ENCODE results near the gene COQ8A. TPM values are rescaled to one million over a fixed set of nuclear protein-coding genes. Genes with fewer than 3 reads are reported as not detected.

COQ8A gene
- total RNA-seq, 1 experiment from 2014 or later = 35.3 TPM

DNA sequence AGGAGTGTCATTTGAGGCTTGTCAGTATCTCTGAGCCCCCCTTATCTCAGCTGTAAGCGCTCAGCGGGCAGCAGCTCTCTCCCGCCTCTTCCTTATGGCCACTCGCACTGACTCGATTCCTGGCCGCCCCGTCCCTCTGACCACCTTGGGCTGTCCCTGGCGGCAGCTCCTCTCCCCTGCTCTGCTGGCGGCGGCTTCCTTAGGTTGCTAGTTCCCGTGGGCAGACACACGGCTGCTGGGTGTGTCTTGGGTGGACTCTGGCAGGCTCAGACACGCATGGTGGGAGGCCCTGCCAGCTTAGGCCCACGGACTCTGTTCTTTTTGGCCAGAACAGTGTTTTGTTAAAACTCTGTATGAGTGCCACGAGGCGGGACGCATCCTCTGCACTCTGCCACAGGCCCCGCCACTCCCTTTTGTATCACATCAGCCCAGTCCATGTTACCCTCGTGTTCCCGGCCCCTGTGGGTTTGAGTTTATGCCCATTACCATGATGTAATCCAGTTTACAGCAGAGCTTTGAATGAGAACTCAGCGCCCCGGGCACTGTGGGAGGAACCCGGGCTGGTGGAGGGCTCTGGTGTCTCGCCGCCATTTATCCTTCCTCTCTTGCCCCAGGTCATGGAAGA lies 45.9 kb downstream of the COQ8A start:
- no peak for ATAC-seq
- no TSS peak for BruUV-seq (replicated peaks)
- intact Hi-C loops (cut with micrococcal nuclease) = no loop called here
- H3K4me2 ChIP-seq (ENCODE audit: low read length) = no peak overlapping the region
- ChIA-PET CTCF (no interaction called here), RAD21 (ENCODE audit: low non-redundant PET in 1 of 2, low total read pairs in 2 of 2, uncharacterized antibody in 2 of 2, unreplicated experiment in 2 of 2) (no interaction called here), POLR2A (no interaction called here)
- no peaks in the 10 kb centered on the region for H3K9me3 ChIP-seq (ENCODE audit: control insufficient read depth in 1 of 2, insufficient read depth in 1 of 2, low read depth in 1 of 2, low read length in 2 of 2)
- no peak overlapping the region for H3K9ac ChIP-seq (ENCODE audit: low read length)
- TF ChIP-seq POLR2AphosphoS5 (IDR thresholded peaks at IDR 0.05; ENCODE audit: low read depth, low read length) (0 out of 2 replicates have a peak, but pooled peaks have one; percentile 19), CEBPB (IDR thresholded peaks at IDR 0.05; ENCODE audit: low read depth) (no peak)
- no peaks in the 10 kb centered on the region for H3K36me3 ChIP-seq (ENCODE audit: control insufficient read depth in 1 of 2, insufficient read depth in 2 of 2, low read length in 2 of 2)
- H3K9me2 ChIP-seq (ENCODE audit: insufficient read depth) = no peaks in the 10 kb centered on the region
- H4K20me1 ChIP-seq (ENCODE audit: insufficient read depth) = no peaks in the 10 kb centered on the region
- H3K79me2 ChIP-seq (ENCODE audit: insufficient read depth, low read length) = no peaks in the 10 kb centered on the region
- H3K4me1 ChIP-seq (ENCODE audit: control insufficient read depth in 1 of 2, insufficient read depth in 2 of 2, low read length in 2 of 2) = no peaks in the 10 kb centered on the region
- no peak overlapping the region for H2AFZ ChIP-seq (ENCODE audit: low read depth, low read length, poor library complexity, severe bottlenecking)
- no peaks in the 10 kb centered on the region for H3K27me3 ChIP-seq (ENCODE audit: insufficient read depth, low read length)
- H3K4me3 ChIP-seq (replicated peaks in 1 of 2; ENCODE audit: low read depth in 1 of 2, low read length in 2 of 2) = no peak overlapping the region
- H3K27ac ChIP-seq (ENCODE audit: low read depth, low read length) = no peak overlapping the region
- no peak for DNase-seq (ENCODE audit: low read depth, low spot score)

DNA sequence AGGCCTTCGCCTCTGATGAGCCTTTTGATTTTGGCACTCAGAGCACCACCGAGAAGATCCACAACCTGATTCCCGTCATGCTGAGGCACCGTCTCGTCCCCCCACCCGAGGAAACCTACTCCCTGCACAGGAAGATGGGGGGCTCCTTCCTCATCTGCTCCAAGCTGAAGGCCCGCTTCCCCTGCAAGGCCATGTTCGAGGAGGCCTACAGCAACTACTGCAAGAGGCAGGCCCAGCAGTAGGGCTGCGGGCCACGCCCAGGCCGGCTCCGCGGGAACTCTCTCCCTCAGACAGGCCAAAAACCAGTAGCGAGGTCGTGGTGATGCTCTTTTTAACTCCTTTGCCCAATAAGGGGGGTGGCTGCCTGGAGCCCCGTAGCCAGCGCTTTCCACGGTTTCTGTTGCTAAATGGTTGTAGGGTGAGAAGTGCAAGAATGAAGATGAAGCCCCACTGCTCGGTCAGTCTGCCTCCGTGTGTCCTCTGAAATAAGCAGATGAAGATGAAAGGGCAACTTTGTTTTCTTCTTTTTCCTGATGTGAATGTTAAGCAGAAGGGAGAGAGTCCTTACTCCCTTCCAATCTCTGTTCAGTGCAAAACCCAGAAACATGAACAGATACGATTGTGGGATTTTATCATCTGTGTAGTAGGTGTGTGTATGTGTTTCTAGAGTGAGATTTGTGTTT lies 46.5 kb downstream of the COQ8A start:
- Histone ChIP-seq H3K4me3 (replicated peaks in 1 of 2; ENCODE audit: low read depth in 1 of 2, low read length in 2 of 2) (no peak overlapping the region), H3K9ac (ENCODE audit: low read length) (no peak overlapping the region), H3K27ac (ENCODE audit: low read depth, low read length) (no peak overlapping the region), H3K36me3 (ENCODE audit: control insufficient read depth in 1 of 2, insufficient read depth in 2 of 2, low read length in 2 of 2) (no peaks in the 10 kb centered on the region), H3K4me1 (ENCODE audit: control insufficient read depth in 1 of 2, insufficient read depth in 2 of 2, low read length in 2 of 2) (no peaks in the 10 kb centered on the region), H3K79me2 (ENCODE audit: insufficient read depth, low read length) (no peaks in the 10 kb centered on the region), H4K20me1 (ENCODE audit: insufficient read depth) (no peaks in the 10 kb centered on the region), H3K27me3 (ENCODE audit: insufficient read depth, low read length) (no peaks in the 10 kb centered on the region), H3K9me2 (ENCODE audit: insufficient read depth) (no peaks in the 10 kb centered on the region), H3K9me3 (ENCODE audit: control insufficient read depth in 1 of 2, insufficient read depth in 1 of 2, low read depth in 1 of 2, low read length in 2 of 2) (no peaks in the 10 kb centered on the region), H3K4me2 (ENCODE audit: low read length) (no peak overlapping the region), H2AFZ (ENCODE audit: low read depth, low read length, poor library complexity, severe bottlenecking) (no peak overlapping the region)
- ChIA-PET RAD21 (ENCODE audit: low non-redundant PET in 1 of 2, low total read pairs in 2 of 2, uncharacterized antibody in 2 of 2, unreplicated experiment in 2 of 2) (no interaction called here), POLR2A (no interaction called here), CTCF (no interaction called here)
- intact Hi-C loops (cut with micrococcal nuclease) = no loop called here
- DNase-seq (ENCODE audit: low read depth, low spot score) (no peak), ATAC-seq (no peak)
- TF ChIP-seq, protein P1, sequence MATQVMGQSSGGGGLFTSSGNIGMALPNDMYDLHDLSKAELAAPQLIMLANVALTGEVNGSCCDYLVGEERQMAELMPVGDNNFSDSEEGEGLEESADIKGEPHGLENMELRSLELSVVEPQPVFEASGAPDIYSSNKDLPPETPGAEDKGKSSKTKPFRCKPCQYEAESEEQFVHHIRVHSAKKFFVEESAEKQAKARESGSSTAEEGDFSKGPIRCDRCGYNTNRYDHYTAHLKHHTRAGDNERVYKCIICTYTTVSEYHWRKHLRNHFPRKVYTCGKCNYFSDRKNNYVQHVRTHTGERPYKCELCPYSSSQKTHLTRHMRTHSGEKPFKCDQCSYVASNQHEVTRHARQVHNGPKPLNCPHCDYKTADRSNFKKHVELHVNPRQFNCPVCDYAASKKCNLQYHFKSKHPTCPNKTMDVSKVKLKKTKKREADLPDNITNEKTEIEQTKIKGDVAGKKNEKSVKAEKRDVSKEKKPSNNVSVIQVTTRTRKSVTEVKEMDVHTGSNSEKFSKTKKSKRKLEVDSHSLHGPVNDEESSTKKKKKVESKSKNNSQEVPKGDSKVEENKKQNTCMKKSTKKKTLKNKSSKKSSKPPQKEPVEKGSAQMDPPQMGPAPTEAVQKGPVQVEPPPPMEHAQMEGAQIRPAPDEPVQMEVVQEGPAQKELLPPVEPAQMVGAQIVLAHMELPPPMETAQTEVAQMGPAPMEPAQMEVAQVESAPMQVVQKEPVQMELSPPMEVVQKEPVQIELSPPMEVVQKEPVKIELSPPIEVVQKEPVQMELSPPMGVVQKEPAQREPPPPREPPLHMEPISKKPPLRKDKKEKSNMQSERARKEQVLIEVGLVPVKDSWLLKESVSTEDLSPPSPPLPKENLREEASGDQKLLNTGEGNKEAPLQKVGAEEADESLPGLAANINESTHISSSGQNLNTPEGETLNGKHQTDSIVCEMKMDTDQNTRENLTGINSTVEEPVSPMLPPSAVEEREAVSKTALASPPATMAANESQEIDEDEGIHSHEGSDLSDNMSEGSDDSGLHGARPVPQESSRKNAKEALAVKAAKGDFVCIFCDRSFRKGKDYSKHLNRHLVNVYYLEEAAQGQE (IDR thresholded peaks at IDR 0.05; ENCODE audit: low read depth) = no peak
- TF ChIP-seq FOSL1 (IDR thresholded peaks at IDR 0.05; ENCODE audit: low read depth) = no peak
- no peak for TF ChIP-seq RAD21 (IDR thresholded peaks at IDR 0.05; ENCODE audit: low read depth)
- TF ChIP-seq EGR1 (IDR thresholded peaks at IDR 0.05; ENCODE audit: low read depth) = no peak
- TF ChIP-seq EZH2phosphoT487 (IDR thresholded peaks at IDR 0.05; ENCODE audit: borderline replicate concordance) = no peak
- TF ChIP-seq POLR2AphosphoS5 (IDR thresholded peaks at IDR 0.05; ENCODE audit: low read depth, low read length) = no peak
- TF ChIP-seq SP1 (IDR thresholded peaks at IDR 0.05; ENCODE audit: low read depth) = no peak
- no peak for TF ChIP-seq YY1 (IDR thresholded peaks at IDR 0.05; ENCODE audit: extremely low read depth, insufficient replicate concordance, low read depth, low read length)
- TF ChIP-seq, protein P2, sequence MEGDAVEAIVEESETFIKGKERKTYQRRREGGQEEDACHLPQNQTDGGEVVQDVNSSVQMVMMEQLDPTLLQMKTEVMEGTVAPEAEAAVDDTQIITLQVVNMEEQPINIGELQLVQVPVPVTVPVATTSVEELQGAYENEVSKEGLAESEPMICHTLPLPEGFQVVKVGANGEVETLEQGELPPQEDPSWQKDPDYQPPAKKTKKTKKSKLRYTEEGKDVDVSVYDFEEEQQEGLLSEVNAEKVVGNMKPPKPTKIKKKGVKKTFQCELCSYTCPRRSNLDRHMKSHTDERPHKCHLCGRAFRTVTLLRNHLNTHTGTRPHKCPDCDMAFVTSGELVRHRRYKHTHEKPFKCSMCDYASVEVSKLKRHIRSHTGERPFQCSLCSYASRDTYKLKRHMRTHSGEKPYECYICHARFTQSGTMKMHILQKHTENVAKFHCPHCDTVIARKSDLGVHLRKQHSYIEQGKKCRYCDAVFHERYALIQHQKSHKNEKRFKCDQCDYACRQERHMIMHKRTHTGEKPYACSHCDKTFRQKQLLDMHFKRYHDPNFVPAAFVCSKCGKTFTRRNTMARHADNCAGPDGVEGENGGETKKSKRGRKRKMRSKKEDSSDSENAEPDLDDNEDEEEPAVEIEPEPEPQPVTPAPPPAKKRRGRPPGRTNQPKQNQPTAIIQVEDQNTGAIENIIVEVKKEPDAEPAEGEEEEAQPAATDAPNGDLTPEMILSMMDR (IDR thresholded peaks at IDR 0.05 in 2 of 3, conservative IDR thresholded peaks at IDR 0.05 in 1 of 3; ENCODE audit: borderline replicate concordance in 1 of 3, insufficient read depth in 1 of 3, low read depth in 2 of 3, low read length in 2 of 3) = no peak
- TF ChIP-seq ZFX (IDR thresholded peaks at IDR 0.05) = no peak
- TF ChIP-seq CEBPB (IDR thresholded peaks at IDR 0.05; ENCODE audit: low read depth) = no peak
- no peak for TF ChIP-seq SIN3A (IDR thresholded peaks at IDR 0.05; ENCODE audit: low read depth)
- BruUV-seq (replicated peaks) = no TSS peak
